GM21576 (cell line): ENCODE measurements around the gene PTP4A2.

Experiments
- ATAC-seq: cut with Tn5 transposase; IDR thresholded peaks from one replicate; pipeline ENCODE4 v1.9.1; 2021; ENCODE audit warnings: mild to moderate bottlenecking, moderate library complexity; ENCODE audit not compliant: unreplicated experiment

PTP4A2 gene

DNA sequence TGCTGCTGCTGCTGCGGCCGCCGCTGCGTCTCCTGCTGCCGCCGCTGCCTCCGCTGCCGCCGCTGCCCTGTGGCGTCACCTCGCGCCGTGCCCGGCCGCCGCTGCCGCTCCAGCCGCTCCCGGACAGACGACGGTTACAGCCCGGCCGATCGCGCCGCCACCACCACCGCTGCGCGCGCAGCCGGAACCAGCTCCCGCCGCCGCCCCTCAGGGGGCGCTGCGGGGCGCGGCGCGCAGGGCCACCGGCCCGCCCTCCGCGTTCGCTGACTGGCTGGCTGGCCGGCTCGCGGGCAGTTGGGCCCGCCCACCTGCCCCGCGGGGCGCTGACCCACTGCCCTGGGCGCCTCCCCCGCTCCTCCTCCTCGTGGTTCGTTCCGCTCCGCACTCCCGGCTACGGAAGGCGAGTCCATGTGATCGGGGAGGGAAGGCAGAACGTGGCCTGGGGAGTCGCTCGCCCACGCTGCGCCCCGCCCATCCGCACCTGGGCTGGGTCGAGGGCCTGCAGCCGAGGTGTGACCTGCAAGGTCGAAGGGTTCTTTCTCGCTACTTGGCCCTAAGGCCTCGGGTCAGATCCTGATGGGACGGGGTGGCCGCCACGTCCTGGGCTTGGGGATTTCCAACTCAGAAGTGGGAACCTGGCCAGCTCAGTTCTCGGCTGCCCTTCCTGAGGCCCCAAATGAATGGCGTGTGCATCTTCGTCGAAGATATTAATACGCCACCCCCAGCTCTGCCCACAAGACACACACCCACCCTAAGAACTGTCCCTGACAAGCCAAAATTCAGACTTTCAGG, at the start of gene PTP4A2:
PTP4A2 (minus strand) TSS at position 185 of the 792 bp plus-strand sequence. CDS start 19,303 bp downstream, outside the sequence.
- ATAC-seq = peak; percentile 74

DNA sequence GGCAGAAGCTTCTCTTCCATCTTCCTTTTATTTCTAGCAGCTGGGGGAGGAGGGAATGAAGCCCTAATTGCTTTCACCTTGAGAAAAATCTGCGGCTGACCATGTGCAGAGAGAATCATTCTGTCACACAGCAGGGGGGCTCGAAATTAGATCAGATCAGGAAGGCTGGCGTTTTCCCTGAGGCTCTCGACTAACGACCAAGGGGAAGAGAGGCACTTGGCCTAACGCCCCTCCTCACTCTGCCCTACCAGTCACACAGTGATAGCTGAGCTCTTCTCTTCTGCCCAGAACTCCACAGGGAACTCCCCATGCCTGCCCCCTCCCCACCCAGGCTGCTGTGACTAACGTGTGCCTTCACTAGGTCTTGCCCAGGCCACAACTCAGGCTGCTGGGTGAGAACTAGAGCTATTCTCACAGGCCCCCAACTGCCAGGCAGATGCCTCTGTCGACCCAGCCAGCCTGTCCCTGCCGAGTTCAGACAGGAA, 49.0 kb upstream of the PTP4A2 start:
- no peak for ATAC-seq

DNA sequence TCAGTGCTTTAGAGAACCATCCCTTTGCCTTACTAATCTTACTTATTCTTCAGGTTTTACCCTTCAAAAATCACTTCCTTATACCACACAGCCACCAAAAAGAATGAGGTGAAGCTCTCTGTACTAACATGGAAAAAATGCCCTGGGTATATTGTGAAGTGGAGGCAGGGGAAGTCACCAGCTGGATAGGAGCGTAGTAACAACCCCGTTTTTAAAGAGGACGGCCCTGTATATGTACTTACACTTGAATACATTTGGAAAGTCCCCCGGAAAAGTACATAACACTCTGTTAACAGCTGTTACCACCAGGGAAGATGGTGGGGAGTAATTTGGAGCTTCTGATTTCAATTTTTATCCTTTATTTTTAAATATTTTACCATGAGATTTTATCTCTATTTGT, 47.3 kb upstream of the PTP4A2 start:
- ATAC-seq = no peak

GRCh38 chr1:31984419-31985347, 46.5 kb upstream of the PTP4A2 start:
- ATAC-seq = no peak

GRCh38 chr1:31981972-31982371, 43.8 kb upstream of the PTP4A2 start:
- ATAC-seq = no peak

- no peak for ATAC-seq
These were observed 43.3 kb upstream of the PTP4A2 start for GRCh38 chr1:31981456-31981839.

GRCh38 chr1:31980835-31981455, 42.8 kb upstream of the PTP4A2 start:
- ATAC-seq = no peak

DNA sequence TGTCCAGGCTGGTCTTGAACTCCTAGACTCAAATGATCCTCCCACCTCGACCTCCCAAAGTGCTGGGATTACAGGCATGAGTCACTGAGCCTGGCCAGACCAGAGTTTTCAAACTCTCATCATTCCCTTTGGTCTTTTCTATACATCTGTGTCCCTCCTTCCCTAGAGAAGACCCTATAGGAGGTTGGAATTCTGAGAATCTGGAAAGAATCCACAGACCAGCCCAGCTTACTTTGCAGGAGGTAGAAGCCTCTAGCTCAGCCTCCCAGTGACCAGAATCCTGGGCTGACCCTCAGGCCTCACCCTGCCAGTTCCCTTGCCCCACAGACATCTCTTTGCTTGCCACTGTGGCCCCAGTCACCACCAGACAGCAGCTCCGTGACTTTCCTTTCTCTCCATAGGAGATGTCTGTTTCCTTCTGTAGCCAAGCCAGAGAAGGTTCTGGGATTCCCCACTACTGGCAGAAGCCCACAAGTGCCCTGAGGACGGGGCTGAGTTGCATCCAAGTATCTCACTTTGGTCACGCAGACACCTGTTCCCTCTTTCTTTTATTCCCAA, 40.8 kb upstream of the PTP4A2 start:
- ATAC-seq = no peak

DNA sequence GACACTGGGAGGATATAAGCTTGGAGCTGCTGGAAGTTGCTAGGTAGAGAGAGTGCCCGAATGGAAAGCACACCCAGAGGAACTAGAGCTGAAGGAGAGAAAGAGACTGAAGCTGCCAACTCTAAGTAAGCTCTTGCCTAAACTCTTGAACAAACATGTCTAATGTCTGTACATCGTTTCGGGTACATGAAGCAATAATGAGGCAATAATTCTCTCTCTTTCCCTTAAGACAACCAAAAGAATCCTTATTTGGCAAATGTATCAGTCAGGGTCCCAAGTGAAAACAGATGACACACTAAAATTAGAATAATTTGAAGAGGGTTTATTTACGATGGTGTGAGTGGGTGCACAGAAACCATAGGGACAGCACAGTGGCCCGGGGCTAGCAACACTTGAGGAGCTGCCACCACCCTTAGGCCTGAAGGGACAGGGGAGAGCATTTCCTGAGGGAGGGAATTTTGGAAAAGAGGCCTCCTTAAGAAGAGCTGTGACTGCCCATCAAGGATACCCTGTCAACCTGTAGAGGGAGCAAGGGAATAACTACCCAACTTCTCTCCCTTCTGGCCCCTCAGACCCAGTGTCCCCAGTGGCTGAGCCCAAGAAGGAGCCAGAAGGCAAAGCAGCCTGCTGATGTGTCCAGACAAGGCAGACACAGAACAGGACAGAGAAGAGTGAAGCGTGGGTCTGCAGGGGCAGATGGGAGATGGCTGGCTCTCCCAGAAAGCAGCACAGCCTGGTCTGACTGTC, 39.4 kb upstream of the PTP4A2 start:
- no peak for ATAC-seq

DNA sequence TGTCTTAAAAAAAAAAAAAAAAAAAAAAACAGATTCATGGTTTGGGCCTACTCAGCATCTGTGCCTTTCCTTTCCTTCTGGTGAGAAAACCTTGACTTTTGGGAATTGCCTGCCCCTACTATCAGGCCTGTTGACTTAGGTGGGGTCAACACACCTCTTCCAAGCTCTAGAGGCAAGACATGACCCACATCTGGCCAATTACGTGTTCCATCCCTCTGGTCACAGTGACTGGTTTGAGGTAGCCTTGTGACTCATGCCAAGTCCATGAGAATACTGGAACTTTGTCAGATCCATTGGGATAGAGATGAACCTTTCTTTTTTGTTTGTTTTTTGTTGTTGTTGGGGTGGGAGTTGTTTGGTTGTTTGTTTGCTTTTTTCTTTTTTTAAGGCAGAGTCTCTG, 38.2 kb upstream of the PTP4A2 start:
- ATAC-seq = no peak

DNA sequence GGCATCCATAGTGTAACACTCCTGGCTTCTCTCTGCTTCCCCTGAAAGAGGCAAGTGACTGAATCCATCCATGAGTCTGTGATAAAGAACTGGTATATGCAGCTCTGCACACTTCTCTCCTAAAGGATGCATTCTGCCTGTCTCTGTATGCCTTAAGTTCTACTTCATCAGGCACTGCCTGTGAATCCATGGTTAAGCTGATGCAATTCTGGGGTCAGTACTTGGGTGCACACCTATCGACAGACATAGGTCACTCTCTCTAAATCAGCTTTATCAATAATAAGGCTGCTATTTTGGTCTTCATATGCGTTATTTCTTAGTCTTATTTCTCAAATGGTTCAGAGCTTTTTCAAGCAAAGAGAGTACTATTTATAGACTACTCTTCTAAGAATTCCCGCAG, 32.7 kb upstream of the PTP4A2 start:
- no peak for ATAC-seq

DNA sequence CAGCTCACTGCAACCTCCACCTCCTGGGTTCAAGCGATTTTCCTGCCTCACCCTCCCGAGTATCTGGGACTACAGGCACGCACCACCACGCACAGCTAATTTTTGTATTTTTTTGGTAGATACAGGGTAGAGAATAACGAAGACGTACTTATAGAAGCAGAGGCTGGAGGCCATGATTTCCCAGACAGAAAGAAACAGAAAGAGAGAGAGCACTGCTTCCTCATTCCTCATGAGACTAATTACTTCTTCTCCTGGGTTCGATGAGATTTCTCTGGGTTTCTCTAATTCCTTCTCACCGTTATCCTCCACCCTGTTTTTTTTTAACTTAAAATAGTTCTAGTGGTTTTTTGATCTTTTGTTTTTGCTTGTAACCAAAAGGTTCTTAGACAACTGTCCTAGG, 23.4 kb upstream of the PTP4A2 start:
- ATAC-seq = no peak

GRCh38 chr1:31959521-31960340, 21.6 kb upstream of the PTP4A2 start:
- no peak for ATAC-seq

DNA sequence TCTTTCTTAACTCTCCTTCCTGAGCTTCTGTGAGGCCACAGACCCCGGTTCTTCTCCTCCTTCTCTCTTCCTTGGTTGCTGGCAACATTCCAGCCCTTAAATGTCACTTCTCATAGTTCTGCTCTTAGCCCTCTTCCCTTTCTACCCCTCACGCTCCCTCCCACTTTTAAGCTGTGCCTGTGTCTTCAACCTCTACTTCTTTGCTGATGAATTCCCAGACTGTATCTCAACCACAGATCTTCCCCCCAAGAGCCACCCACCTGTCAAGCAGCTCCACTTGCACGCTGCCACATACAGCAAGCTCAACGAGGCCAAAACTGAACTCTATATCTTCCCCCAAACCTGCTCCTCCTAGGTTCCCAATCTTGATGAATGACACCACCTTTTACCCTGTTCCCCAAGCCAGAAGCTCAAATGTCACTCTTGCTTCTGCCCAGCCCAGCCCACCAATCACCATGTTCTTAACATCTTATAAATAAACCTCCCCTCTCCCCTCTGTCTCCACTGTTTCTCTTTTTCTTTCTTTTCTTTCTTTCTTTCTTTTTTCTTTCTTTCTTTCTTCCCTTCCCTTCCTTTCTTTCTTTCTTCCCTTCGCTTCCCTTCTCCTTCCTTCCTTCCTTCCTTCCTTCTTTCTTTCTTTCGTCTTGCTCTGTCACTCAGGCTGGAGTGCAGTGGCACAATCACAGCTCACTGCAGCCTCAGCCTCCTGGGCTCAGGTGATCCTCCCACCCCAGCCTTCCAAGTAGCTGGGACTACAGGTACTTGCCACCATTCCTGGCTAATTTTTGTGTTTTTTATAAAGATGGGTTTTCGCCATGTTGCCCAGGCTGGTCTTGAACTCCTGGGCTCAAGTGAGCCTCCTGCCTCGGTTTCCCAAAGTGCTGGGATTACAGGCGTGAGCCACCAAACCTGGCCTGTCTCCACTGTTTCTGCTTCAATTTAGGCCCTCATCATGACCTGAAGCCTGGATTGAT, 19.8 kb upstream of the PTP4A2 start:
- no peak for ATAC-seq

- ATAC-seq = peak; percentile 73
These were observed 18.0 kb upstream of the PTP4A2 start for GRCh38 chr1:31955917-31956736.

GRCh38 chr1:31954607-31955283, 16.6 kb upstream of the PTP4A2 start:
- ATAC-seq = no peak

DNA sequence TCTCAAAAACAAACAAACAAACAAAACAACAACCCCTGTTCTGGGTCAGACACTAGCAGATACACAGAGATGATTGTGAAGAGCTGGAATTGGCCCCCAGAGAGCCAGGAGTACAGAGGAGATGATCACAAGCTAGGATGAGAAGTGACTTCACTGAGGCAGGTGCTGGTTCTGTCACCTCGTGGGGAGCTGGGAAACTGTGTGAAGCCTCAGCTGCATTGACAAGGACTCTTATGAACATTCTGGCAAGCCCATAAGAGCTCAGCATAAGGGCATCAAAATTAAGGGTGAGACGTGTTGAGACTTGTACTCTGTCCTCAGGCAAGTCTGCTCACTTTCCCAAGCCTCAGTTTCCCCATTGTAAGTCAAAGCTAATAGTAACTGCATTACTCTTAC, 14.7 kb upstream of the PTP4A2 start:
- ATAC-seq = no peak
